Measurements from ENCODE around the gene TGFA.
A peak's percentile ranks its signal among the peaks of the same experiment; 100 is the strongest.

The TGFA gene

GRCh38 chr2:70536517-70537055, 17.0 kb downstream of the TGFA start:
- peak; percentile 67 for ATAC-seq
- Mint-ChIP-seq H3K9me3 (peaks cover 10% of the 10 kb centered on the region), H3K27ac (no peak overlapping the region), H3K4me3 (no peak overlapping the region), H3K4me1 (peaks cover 15% of the 10 kb centered on the region), H3K36me3 (no peaks in the 10 kb centered on the region)
- no peak for DNase-seq (ENCODE audit: low spot score in 2 of 2)

- Mint-ChIP-seq H3K27ac (no peak overlapping the region), H3K9me3 (peaks cover 10% of the 10 kb centered on the region), H3K4me1 (peaks cover 12% of the 10 kb centered on the region), H3K36me3 (no peaks in the 10 kb centered on the region), H3K4me3 (no peak overlapping the region)
- ATAC-seq (no peak), DNase-seq (ENCODE audit: low spot score in 2 of 2) (no peak)
These were observed 18.1 kb downstream of the TGFA start for GRCh38 chr2:70535573-70535972.

DNA sequence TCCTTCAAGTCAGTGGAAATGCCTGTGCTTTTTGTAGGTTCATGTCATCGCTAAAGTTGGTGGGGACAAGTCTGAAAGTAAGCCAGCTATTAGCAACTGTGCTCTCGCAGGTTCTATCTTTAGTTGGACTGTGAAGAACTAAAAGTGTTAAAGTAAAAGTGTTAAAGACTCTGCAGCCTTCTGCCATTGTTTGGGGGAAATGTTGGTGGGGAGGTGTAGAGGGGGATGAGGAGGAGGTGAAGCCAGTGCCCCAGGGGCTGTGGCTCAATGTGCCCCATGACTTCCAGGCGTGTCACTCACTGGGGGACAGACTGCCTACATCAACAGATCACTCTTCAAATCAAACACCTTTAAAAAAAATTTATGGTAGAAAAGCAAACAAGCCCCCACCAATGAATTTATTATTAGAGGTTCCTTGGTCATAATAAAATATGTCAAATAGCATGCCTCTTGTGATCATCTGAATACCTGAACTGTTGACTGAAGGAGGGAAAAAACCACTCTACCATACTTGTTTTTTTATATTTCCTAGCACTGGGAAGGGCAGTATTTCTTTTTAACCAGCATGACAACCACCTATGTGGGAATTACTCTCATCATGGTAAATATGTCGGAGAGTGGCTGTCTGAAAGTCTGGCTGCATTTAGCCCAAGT, 19.3 kb downstream of the TGFA start:
- no peak overlapping the region for H3K4me3 Mint-ChIP-seq
- no peak for DNase-seq (ENCODE audit: low spot score in 2 of 2)
- H3K27ac Mint-ChIP-seq, result no peak overlapping the region
- no peak for ATAC-seq
- H3K36me3 Mint-ChIP-seq, result no peaks in the 10 kb centered on the region
- H3K9me3 Mint-ChIP-seq, result peaks cover 10% of the 10 kb centered on the region
- H3K4me1 Mint-ChIP-seq, result peaks cover 15% of the 10 kb centered on the region

DNA sequence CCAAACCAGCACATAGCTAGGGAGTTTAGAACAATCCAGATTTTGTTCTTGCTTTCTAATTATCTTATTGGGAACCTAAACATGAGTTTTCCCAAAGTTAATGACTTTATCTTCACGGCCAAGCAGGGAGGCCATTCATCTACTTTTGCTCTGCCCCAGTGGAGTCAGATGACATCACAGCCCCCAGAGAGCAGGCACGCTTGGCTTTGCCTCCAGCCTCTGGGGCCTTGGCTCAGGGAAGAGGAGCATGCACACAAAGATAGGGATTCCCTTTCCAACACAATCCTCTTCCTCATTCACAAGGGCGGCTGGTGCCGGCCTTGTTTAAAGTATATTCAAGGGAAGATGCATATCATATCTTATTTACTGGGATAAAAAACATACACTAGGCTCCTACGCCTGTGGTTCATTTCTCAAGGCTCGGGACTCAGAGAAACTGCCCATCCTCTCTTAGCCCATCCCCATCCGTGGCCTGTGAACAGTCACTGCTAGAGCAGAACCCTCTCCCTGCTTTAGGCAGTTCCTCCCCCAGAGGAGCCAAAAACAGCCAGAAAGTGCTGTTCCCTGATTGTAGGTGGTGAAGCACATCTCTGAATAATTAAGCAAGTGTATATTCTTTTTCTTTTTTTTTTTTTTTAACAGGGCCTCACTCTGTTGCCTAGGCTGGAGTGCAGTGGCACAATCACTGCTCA, 21.2 kb downstream of the TGFA start:
- peaks cover 18% of the 10 kb centered on the region for H3K4me1 Mint-ChIP-seq
- no peak overlapping the region for H3K27ac Mint-ChIP-seq
- no peaks in the 10 kb centered on the region for H3K36me3 Mint-ChIP-seq
- ATAC-seq, result no peak
- H3K9me3 Mint-ChIP-seq, result peaks cover 10% of the 10 kb centered on the region
- DNase-seq (ENCODE audit: low spot score in 2 of 2), result peak in 1 of 2 donors; percentile 33
- H3K4me3 Mint-ChIP-seq, result no peak overlapping the region

- Mint-ChIP-seq H3K4me3 (no peak overlapping the region), H3K4me1 (peaks cover 18% of the 10 kb centered on the region), H3K27ac (peak overlapping the region; percentile 1), H3K36me3 (no peaks in the 10 kb centered on the region), H3K9me3 (peaks cover 6% of the 10 kb centered on the region)
- DNase-seq (ENCODE audit: low spot score in 2 of 2) (peak in 1 of 2 donors; percentile 8), ATAC-seq (no peak)
These were observed 22.1 kb downstream of the TGFA start for GRCh38 chr2:70531419-70532086.

DNA sequence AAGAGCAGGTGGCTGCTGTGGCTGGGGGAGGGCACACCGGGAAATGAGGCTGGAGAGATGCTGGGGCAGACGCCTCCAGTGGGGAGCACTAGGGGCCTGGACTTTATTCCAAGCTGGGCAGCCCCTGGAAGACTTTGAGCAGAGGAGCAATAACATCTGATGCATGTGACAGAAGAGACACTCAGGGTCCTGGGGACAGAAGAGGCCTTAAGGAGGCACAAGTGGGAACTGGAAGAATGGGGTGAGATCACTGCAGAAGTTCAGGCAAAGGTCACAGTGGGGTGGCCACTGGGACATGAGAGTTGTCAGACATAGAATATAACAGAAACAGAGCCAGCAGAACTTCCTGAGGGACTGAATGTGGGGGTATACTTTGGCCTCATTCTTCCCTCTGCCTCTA, 24.0 kb downstream of the TGFA start:
- Mint-ChIP-seq H3K27ac (no peak overlapping the region), H3K9me3 (no peaks in the 10 kb centered on the region), H3K4me1 (peaks cover 25% of the 10 kb centered on the region), H3K36me3 (no peaks in the 10 kb centered on the region), H3K4me3 (no peak overlapping the region)
- DNase-seq (ENCODE audit: low spot score in 2 of 2), result no peak
- no peak for ATAC-seq

- no peak for ATAC-seq
- Mint-ChIP-seq H3K4me1 (peaks cover 32% of the 10 kb centered on the region), H3K27ac (no peak overlapping the region), H3K4me3 (no peak overlapping the region), H3K9me3 (no peaks in the 10 kb centered on the region), H3K36me3 (no peaks in the 10 kb centered on the region)
- peak in 1 of 2 donors; percentile 23 for DNase-seq (ENCODE audit: low spot score in 2 of 2)
These were observed 24.7 kb downstream of the TGFA start for GRCh38 chr2:70528929-70529328.

- H3K9me3 Mint-ChIP-seq, result no peaks in the 10 kb centered on the region
- no peaks in the 10 kb centered on the region for H3K36me3 Mint-ChIP-seq
- no peak overlapping the region for H3K4me3 Mint-ChIP-seq
- H3K27ac Mint-ChIP-seq, result no peak overlapping the region
- no peak for ATAC-seq
- H3K4me1 Mint-ChIP-seq, result peaks cover 39% of the 10 kb centered on the region
- DNase-seq (ENCODE audit: low spot score in 2 of 2), result no peak
These were observed 25.4 kb downstream of the TGFA start for GRCh38 chr2:70528276-70528675.

DNA sequence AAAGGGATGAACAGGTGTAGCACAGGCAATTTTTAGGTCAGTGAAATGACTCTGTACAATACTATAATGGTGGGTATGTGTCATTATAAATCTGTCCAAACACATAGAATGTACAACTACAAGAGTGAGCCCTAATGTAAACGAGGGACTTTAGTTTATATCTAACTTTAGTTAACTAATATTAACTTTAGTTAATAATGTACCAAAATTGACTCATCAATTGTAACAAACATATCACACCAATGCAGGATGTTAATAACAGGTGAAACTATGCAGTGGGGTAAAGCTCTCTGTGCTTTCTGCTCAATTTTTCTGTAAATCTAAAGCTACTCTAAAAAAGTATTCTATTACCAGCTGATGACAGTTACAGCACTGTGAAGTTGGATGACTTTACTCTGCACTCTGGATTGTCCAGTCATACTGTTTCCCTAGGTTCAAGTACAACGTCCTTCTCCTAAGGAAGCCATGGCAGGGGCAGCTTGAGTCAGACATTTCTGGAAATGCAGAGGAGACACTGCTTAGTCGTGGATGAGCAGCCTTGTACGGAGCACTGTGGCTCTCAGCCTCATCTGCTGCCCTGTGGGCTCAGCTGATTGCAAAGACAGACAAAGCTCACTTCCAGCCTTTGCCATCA, 26.1 kb downstream of the TGFA start:
- no peaks in the 10 kb centered on the region for H3K9me3 Mint-ChIP-seq
- H3K27ac Mint-ChIP-seq, result no peak overlapping the region
- DNase-seq (ENCODE audit: low spot score in 2 of 2), result no peak
- H3K36me3 Mint-ChIP-seq, result no peaks in the 10 kb centered on the region
- peaks cover 38% of the 10 kb centered on the region for H3K4me1 Mint-ChIP-seq
- no peak overlapping the region for H3K4me3 Mint-ChIP-seq
- no peak for ATAC-seq

DNA sequence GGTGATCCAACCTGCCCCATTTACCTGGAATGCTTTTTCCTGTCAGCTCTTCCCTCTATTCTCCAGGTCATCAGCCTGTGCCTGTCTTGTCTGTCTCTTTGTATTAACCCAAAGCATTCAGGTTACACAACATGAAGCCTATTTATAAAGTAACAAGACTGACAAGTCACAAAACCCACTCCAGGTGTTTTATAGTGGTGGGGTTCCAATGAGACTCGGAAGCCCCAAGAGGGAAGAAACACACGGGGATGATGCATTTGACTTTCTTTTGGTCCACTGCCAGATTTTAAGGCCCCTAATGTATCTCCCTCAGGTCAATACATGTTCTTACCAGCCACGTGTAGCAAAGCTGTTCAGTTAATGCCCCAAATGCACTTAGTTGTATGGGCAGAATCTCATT, 27.5 kb downstream of the TGFA start:
- DNase-seq (ENCODE audit: low spot score in 2 of 2) (no peak), ATAC-seq (no peak)
- H3K27ac Mint-ChIP-seq, result no peak overlapping the region
- no peak overlapping the region for H3K4me3 Mint-ChIP-seq
- H3K36me3 Mint-ChIP-seq, result no peaks in the 10 kb centered on the region
- H3K9me3 Mint-ChIP-seq, result no peaks in the 10 kb centered on the region
- H3K4me1 Mint-ChIP-seq, result peaks cover 28% of the 10 kb centered on the region

GRCh38 chr2:70525032-70525431, 28.6 kb downstream of the TGFA start:
- ATAC-seq (no peak), DNase-seq (ENCODE audit: low spot score in 2 of 2) (peak in 1 of 2 donors; percentile 33)
- H3K27ac Mint-ChIP-seq, result peak overlapping the region; percentile 40
- no peaks in the 10 kb centered on the region for H3K9me3 Mint-ChIP-seq
- H3K4me1 Mint-ChIP-seq, result peaks cover 28% of the 10 kb centered on the region
- H3K36me3 Mint-ChIP-seq, result no peaks in the 10 kb centered on the region
- no peak overlapping the region for H3K4me3 Mint-ChIP-seq

DNA sequence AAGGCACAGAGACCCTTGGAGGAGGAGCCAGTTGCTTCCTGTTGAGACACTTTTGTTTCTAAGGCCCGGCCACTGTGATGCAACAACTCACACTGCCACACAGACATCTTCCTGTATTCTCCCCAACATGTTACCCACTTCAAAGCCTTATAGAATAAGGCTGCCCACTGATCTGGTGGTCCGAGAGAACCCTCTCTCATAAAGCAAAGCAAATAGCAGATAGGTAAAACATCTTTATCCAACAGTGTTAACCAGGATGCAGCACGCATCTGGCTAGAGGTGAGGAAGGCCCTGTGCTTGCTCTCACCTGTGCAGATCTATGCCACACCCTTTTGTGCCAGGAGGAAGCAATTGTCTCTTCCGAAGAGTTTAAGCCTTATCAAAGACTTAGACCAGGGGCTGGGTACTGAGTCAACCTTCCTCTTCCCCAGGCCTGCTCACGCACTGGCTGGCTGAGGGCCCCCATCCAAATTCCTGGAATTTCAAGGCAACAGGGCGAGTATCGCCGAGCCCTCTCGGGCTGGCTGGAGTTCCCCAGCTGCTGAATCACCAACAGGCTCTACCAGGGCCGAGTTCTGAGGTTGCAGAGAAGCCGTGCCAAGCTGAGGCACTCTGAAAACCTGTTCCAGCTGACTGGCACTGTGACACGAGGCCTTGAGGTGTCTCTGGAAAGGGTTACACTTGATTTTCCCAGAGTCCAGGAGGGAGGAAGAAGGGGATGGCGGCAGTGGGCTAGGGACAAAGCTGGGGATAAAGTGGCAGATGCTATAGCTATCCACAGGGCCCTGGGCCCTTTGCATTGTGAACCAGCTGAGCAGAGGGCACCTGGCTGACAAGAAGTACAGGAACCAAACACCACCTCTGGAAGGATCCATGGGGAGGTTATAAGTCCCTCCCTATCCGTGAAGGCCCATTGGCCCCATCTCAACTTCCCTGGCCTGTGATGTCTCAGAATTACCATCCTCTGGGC, 29.3 kb downstream of the TGFA start:
- DNase-seq (ENCODE audit: low spot score in 2 of 2) (peak; percentile 11 to 62), ATAC-seq (peak; percentile 92)
- Mint-ChIP-seq H3K9me3 (no peaks in the 10 kb centered on the region), H3K27ac (peak overlapping the region; percentile 93), H3K4me1 (peaks cover 25% of the 10 kb centered on the region), H3K36me3 (no peaks in the 10 kb centered on the region), H3K4me3 (peak overlapping the region; percentile 68)

DNA sequence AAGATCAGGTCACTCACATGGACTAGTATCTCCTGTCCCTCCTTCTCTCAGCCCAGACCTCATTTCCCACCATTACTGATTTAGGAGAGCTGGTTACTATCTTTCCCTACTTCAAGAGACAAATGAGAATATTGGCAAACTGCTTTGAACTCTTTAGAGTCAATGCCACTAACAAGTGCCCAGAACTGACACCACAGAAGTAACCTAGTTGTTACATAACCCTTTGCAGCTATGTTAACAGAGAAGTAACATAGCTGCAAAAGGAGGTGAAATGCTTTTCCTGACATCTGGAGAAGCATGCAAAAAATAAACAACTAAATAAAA, 30.0 kb downstream of the TGFA start:
- H3K4me3 Mint-ChIP-seq, result peak overlapping the region; percentile 68
- ATAC-seq (no peak), DNase-seq (ENCODE audit: low spot score in 2 of 2) (peak in 1 of 2 donors; percentile 38)

DNA sequence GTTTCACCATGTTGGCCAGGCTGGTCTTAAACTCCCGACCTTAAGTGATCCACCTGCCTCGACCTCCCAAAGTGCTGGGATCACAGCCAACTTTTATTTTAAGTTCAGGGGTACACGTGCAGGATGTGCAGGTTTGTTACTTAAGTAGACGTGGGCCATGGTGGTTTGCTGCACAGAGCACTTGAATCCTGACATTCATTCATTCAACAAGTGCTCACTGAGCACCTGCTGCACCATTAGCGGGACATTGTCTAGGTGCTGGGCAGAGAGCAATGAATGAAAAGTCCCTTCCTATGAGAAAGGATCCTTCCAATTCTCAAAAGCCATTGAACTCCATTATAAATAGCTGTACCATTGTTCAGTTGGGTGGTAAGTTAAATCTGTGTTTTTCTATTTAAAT, 31.0 kb downstream of the TGFA start:
- ATAC-seq (no peak), DNase-seq (ENCODE audit: low spot score in 2 of 2) (no peak)
- no peaks in the 10 kb centered on the region for H3K9me3 Mint-ChIP-seq
- no peak overlapping the region for H3K27ac Mint-ChIP-seq
- no peaks in the 10 kb centered on the region for H3K36me3 Mint-ChIP-seq
- H3K4me1 Mint-ChIP-seq, result peaks cover 24% of the 10 kb centered on the region
- no peak overlapping the region for H3K4me3 Mint-ChIP-seq

More for the DNA sequence above, 30.0 kb downstream of the TGFA start:
- no peaks in the 10 kb centered on the region for H3K9me3 Mint-ChIP-seq
- peak overlapping the region; percentile 93 for H3K27ac Mint-ChIP-seq
- H3K36me3 Mint-ChIP-seq, result no peaks in the 10 kb centered on the region
- peaks cover 22% of the 10 kb centered on the region for H3K4me1 Mint-ChIP-seq
